H9 (cell line): ENCODE measurements around the gene HCRTR1. TPM values are rescaled to one million over a fixed set of nuclear protein-coding genes. Genes with fewer than 3 reads are reported as not detected.

Experiments used
- DNase-seq: peaks from one replicate; pipeline ENCODE4 v3.0.0-alpha.2; 2017
- H2AFZ ChIP-seq: one replicate; pipeline ENCODE4 v1.6.1; 2013; ENCODE audit warnings: mild to moderate bottlenecking, low read length, control low read depth, moderate library complexity
- H2AK5ac ChIP-seq: 2 replicates; pipeline ENCODE4 v1.6.1; 2013; ENCODE audit warnings: low read length, control low read depth, mixed read lengths; ENCODE audit not compliant: insufficient read length
- H2BK120ac ChIP-seq: one replicate; pipeline ENCODE4 v1.6.1; 2013; ENCODE audit warnings: low read depth, mild to moderate bottlenecking, low read length, control low read depth, inconsistent platforms; ENCODE audit not compliant: poor library complexity, severe bottlenecking
- H2BK12ac ChIP-seq: 2 replicates; pipeline ENCODE4 v1.6.1; 2013; ENCODE audit warnings: low read length, control low read depth, mixed read lengths, low read depth; ENCODE audit not compliant: insufficient read length
- H2BK15ac ChIP-seq: 2 replicates; pipeline ENCODE4 v1.6.1; 2013; ENCODE audit warnings: low read depth, low read length, control low read depth
- H2BK20ac ChIP-seq: one replicate; pipeline ENCODE4 v1.6.1; 2013; ENCODE audit warnings: low read depth, mild to moderate bottlenecking, low read length, control low read depth, inconsistent platforms; ENCODE audit not compliant: poor library complexity, severe bottlenecking
- H2BK5ac ChIP-seq: 2 replicates; pipeline ENCODE4 v1.6.1; 2013; ENCODE audit warnings: low read length, control low read depth, mixed read lengths; ENCODE audit not compliant: insufficient read length
- H3K14ac ChIP-seq: 2 replicates; pipeline ENCODE4 v1.6.1; 2013; ENCODE audit warnings: low read length, control low read depth; ENCODE audit not compliant: insufficient read depth
- H3K18ac ChIP-seq: 2 replicates; pipeline ENCODE4 v1.6.1; 2013; ENCODE audit warnings: low read depth, mild to moderate bottlenecking, mixed read lengths, low read length, control low read depth; ENCODE audit not compliant: insufficient read length
- H3K23ac ChIP-seq: 2 replicates; pipeline ENCODE4 v1.6.1; 2013; ENCODE audit warnings: low read length, control low read depth, mixed read lengths, low read depth; ENCODE audit not compliant: insufficient read length
- H3K23me2 ChIP-seq: 2 replicates; pipeline ENCODE4 v1.6.1; 2013; ENCODE audit warnings: low read depth, mild to moderate bottlenecking, mixed read lengths, low read length, control low read depth; ENCODE audit not compliant: insufficient read length, poor library complexity, severe bottlenecking
- H3K27ac ChIP-seq: 2 replicates; pipeline ENCODE4 v1.5.1; 2013; ENCODE audit warnings: low read length, control low read depth, mixed read lengths, low read depth; ENCODE audit not compliant: insufficient read length
- H3K27me3 ChIP-seq: 2 replicates; pipeline ENCODE4 v1.6.1; 2013; ENCODE audit warnings: low read length, control low read depth, inconsistent platforms; ENCODE audit not compliant: insufficient read depth
- H3K4ac ChIP-seq: 2 replicates; pipeline ENCODE4 v1.6.1; 2013; ENCODE audit warnings: low read depth, mild to moderate bottlenecking, control low read depth, inconsistent platforms, low read length, moderate library complexity
- H3K4me1 ChIP-seq: 2 replicates; pipeline ENCODE4 v1.6.1; 2013; ENCODE audit warnings: low read length, control low read depth, inconsistent platforms; ENCODE audit not compliant: insufficient read depth
- H3K4me2 ChIP-seq: 2 replicates; pipeline ENCODE4 v1.6.1; 2013; ENCODE audit warnings: low read length, control low read depth, mixed read lengths; ENCODE audit not compliant: insufficient read length, insufficient read depth
- H3K56ac ChIP-seq: 2 replicates; pipeline ENCODE4 v1.6.1; 2013; ENCODE audit warnings: low read depth, mild to moderate bottlenecking, mixed read lengths, low read length, control low read depth; ENCODE audit not compliant: insufficient read length
- H3K79me1 ChIP-seq: 2 replicates; pipeline ENCODE4 v1.6.1; 2013; ENCODE audit warnings: low read depth, mild to moderate bottlenecking, moderate library complexity, low read length, control low read depth, inconsistent platforms; ENCODE audit not compliant: insufficient read depth, poor library complexity, severe bottlenecking
- H3K79me2 ChIP-seq: 2 replicates; pipeline ENCODE4 v1.6.1; 2013; ENCODE audit warnings: low read length, control low read depth, inconsistent platforms; ENCODE audit not compliant: insufficient read depth
- H3K9ac ChIP-seq: 2 replicates; pipeline ENCODE4 v1.6.1; 2013; ENCODE audit warnings: low read length, control low read depth, mixed read lengths; ENCODE audit not compliant: insufficient read length; ENCODE audit errors: extremely low read depth
- H3K9me3 ChIP-seq: one replicate; pipeline ENCODE4 v1.6.1; 2013; ENCODE audit warnings: low read depth, low read length, inconsistent platforms; ENCODE audit not compliant: control insufficient read depth
- H3T11ph ChIP-seq: one replicate; pipeline ENCODE4 v1.6.1; 2013; ENCODE audit warnings: mild to moderate bottlenecking, low read length, control low read depth, inconsistent platforms
- H4K20me1 ChIP-seq: one replicate; pipeline ENCODE4 v1.6.1; 2013; ENCODE audit not compliant: control insufficient read depth, insufficient read length, insufficient read depth
- H4K5ac ChIP-seq: 2 replicates; pipeline ENCODE4 v1.6.1; 2013; ENCODE audit warnings: low read depth, mild to moderate bottlenecking, mixed read lengths, low read length, control low read depth; ENCODE audit not compliant: insufficient read length
- H4K8ac ChIP-seq: replicated peaks from 2 replicates; pipeline ENCODE4 v1.6.1; 2013; ENCODE audit warnings: low read length, control low read depth, mixed read lengths, low read depth; ENCODE audit not compliant: insufficient read length
- H4K91ac ChIP-seq: 2 replicates; pipeline ENCODE4 v1.6.1; 2013; ENCODE audit warnings: low read depth, mild to moderate bottlenecking, moderate library complexity, mixed read lengths, low read length, control low read depth; ENCODE audit not compliant: insufficient read length
- H3K27ac Mint-ChIP-seq, 3 experiments: 2 replicates in 2 of 3; 3 replicates in 1 of 3; pipeline ENCODE4 v1.8.0; 2020 to 2021; ENCODE audit warnings: mixed read lengths in 3 of 3, mild to moderate bottlenecking in 1 of 3, moderate library complexity in 1 of 3
- H3K27me3 Mint-ChIP-seq: 2 replicates; pipeline ENCODE4 v1.8.0; 2021; ENCODE audit warnings: low read depth, mild to moderate bottlenecking, moderate library complexity, mixed read lengths
- H3K36me3 Mint-ChIP-seq, 3 experiments: 2 replicates in 2 of 3; 3 replicates in 1 of 3; pipeline ENCODE4 v1.8.0; 2020 to 2021; ENCODE audit warnings: low read depth in 3 of 3, mixed read lengths in 3 of 3; ENCODE audit not compliant: insufficient read depth in 1 of 3
- H3K4me1 Mint-ChIP-seq, 2 experiments: 2 replicates each; pipeline ENCODE4 v1.8.0; 2020; ENCODE audit warnings: mixed read lengths in 2 of 2
- H3K4me3 Mint-ChIP-seq, 2 experiments: 2 replicates in 1 of 2; 3 replicates in 1 of 2; pipeline ENCODE4 v1.8.0; 2020 to 2021; ENCODE audit warnings: mild to moderate bottlenecking in 2 of 2, mixed read lengths in 2 of 2, moderate library complexity in 1 of 2
- H3K9me3 Mint-ChIP-seq, 2 experiments: 2 replicates in 1 of 2; 3 replicates in 1 of 2; pipeline ENCODE4 v1.8.0; 2020; ENCODE audit warnings: mild to moderate bottlenecking in 2 of 2, mixed read lengths in 2 of 2, moderate library complexity in 1 of 2
- WGBS: extraction: QIAGEN DNeasy Blood & Tissue Kit; methylation state at CpG from one replicate; pipeline ENCODE4 v1.1.7; 2013; ENCODE audit warnings: missing lambda C conversion rate, low lambda C conversion rate, mixed read lengths; ENCODE audit not compliant: insufficient read length; ENCODE audit errors: extremely low coverage; 5-methylcytosine and 5-hydroxymethylcytosine counted together
- total RNA-seq: library from RNA; stranded (reverse); gene quantifications from 2 replicates; pipeline ENCODE4 v1.2.1, GENCODE V29; 2021
- TF ChIP-seq, protein P1 (sequence below): fragments of 200-600 bp; sonication (generic); conservative IDR thresholded peaks from 3 replicates; pipeline ENCODE4 v1.8.0; 2021; ENCODE audit warnings: antibody characterized with exemption, mild to moderate bottlenecking

HCRTR1 gene
- total RNA-seq, 1 experiment from 2014 or later: not detected

GRCh38 chr1:31664528-31664927 is 47.0 kb downstream of the HCRTR1 start:
- Histone ChIP-seq H3T11ph (no peak overlapping the region), H4K20me1 (peaks cover 4% of the 10 kb centered on the region), H3K79me2 (no peaks in the 10 kb centered on the region), H2AFZ (no peak overlapping the region), H3K23me2 (no peaks in the 10 kb centered on the region), H3K18ac (peak overlapping the region; percentile 16), H3K23ac (no peak overlapping the region), H2BK120ac (no peak overlapping the region), H3K27ac (no peak overlapping the region), H2AK5ac (no peak overlapping the region), H3K14ac (no peak overlapping the region; the same call in 1 of the 2 replicates), H3K4me2 (no peak overlapping the region), H3K4me1 (no peaks in the 10 kb centered on the region; the same call in 1 of the 2 replicates), H4K5ac (no peak overlapping the region), H2BK20ac (no peak overlapping the region), H2BK12ac (no peak overlapping the region), H2BK5ac (no peak overlapping the region), H3K56ac (no peak overlapping the region), H3K27me3 (no peaks in the 10 kb centered on the region), H4K8ac (no peak overlapping the region), H2BK15ac (no peak overlapping the region), H3K79me1 (no peaks in the 10 kb centered on the region), H3K9me3 (no peaks in the 10 kb centered on the region), H3K4ac (no peak overlapping the region), H3K9ac (no peak overlapping the region), H4K91ac (no peak overlapping the region)
- Mint-ChIP-seq H3K4me1 (peaks cover 12 to 18% of the 10 kb centered on the region in 2 experiments), H3K9me3 (no peaks in the 10 kb centered on the region; a peak in 1 of 5 replicates), H3K36me3 (no peaks in the 10 kb centered on the region), H3K4me3 (no peak overlapping the region; a peak in 1 of 5 replicates), H3K27me3 (peaks cover 4% of the 10 kb centered on the region), H3K27ac (no peak overlapping the region; a peak in 1 of 7 replicates)
- no peak for DNase-seq
- WGBS: no CpG with 5 or more reads among the region's 9 CpGs
- TF ChIP-seq, protein P1, sequence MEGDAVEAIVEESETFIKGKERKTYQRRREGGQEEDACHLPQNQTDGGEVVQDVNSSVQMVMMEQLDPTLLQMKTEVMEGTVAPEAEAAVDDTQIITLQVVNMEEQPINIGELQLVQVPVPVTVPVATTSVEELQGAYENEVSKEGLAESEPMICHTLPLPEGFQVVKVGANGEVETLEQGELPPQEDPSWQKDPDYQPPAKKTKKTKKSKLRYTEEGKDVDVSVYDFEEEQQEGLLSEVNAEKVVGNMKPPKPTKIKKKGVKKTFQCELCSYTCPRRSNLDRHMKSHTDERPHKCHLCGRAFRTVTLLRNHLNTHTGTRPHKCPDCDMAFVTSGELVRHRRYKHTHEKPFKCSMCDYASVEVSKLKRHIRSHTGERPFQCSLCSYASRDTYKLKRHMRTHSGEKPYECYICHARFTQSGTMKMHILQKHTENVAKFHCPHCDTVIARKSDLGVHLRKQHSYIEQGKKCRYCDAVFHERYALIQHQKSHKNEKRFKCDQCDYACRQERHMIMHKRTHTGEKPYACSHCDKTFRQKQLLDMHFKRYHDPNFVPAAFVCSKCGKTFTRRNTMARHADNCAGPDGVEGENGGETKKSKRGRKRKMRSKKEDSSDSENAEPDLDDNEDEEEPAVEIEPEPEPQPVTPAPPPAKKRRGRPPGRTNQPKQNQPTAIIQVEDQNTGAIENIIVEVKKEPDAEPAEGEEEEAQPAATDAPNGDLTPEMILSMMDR: no peak
